B cell (primary cell): ENCODE results near the gene OR11H7.

Experiments
- EZH2 ChIP-seq: IDR thresholded peaks from 2 replicates; pipeline ENCODE4 v1.6.1; 2012; ENCODE audit warnings: borderline replicate concordance, low read depth, mild to moderate bottlenecking, moderate library complexity, low read length; ENCODE audit not compliant: insufficient read depth, poor library complexity, severe bottlenecking
- TF ChIP-seq, protein P1 (sequence below): fragments of 200-600 bp; IDR thresholded peaks from one replicate; pipeline ENCODE4 v1.8.0; 2022; ENCODE audit warnings: antibody characterized with exemption, mild to moderate bottlenecking

DNA sequence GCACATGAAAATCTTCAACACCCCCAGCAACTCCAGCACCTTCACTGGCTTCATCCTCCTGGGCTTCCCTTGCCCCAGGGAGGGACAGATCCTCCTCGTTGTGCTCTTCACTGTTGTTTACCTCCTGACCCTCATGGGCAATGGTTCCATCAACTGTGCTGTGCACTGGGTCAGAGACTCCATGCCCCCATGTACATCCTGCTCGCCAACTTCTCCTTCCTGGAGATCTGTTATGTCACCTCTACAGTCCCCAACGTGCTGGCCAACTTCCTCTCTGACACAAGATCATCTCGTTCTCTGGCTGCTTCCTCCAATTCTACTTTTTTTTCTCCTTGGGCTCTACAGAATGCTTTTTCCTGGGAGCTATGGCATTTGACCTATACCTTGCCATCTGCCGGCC lies 49.6 kb upstream of the OR11H7 start:
- no peak for TF ChIP-seq EZH2
- TF ChIP-seq, protein P1, sequence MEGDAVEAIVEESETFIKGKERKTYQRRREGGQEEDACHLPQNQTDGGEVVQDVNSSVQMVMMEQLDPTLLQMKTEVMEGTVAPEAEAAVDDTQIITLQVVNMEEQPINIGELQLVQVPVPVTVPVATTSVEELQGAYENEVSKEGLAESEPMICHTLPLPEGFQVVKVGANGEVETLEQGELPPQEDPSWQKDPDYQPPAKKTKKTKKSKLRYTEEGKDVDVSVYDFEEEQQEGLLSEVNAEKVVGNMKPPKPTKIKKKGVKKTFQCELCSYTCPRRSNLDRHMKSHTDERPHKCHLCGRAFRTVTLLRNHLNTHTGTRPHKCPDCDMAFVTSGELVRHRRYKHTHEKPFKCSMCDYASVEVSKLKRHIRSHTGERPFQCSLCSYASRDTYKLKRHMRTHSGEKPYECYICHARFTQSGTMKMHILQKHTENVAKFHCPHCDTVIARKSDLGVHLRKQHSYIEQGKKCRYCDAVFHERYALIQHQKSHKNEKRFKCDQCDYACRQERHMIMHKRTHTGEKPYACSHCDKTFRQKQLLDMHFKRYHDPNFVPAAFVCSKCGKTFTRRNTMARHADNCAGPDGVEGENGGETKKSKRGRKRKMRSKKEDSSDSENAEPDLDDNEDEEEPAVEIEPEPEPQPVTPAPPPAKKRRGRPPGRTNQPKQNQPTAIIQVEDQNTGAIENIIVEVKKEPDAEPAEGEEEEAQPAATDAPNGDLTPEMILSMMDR: no peak
